ENCODE measurements around the gene OLIG1. TPM values are rescaled to one million over a fixed set of nuclear protein-coding genes. Genes with fewer than 3 reads are reported as not detected.

The OLIG1 gene
- total RNA-seq, 1 donor from 2014 or later = not detected

DNA sequence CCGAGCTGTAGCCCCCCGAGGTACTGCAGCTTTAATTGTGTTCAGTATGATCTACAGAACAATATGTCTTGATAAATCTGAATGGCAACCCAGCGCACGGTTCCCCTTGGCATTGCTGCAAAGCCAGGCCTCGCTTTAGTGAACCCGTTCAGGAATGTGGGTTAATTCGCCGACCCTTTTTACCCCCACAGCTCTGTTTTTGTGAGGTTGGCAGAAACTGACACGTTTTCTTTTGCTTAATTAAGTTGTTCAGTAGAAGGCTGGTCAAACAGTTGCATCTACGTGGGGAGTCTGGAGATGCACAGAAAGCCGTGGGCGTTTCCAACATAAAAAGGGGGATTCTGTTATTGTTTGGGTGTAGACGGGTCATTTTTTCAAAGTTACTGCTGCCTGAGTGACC is 43.2 kb downstream of the OLIG1 start:
- Histone ChIP-seq H3K27me3 (peaks cover 9% of the 10 kb centered on the region), H3K27ac (no peak overlapping the region), H3K4me3 (no peak overlapping the region), H3K9me3 (no peaks in the 10 kb centered on the region), H3K36me3 (no peaks in the 10 kb centered on the region), H3K4me1 (no peaks in the 10 kb centered on the region)
- intact Hi-C loops (cut with DNase I) = no loop called here
- DNase-seq (ENCODE audit: low spot score in 2 of 2) = no peak
- TF ChIP-seq, protein P1, sequence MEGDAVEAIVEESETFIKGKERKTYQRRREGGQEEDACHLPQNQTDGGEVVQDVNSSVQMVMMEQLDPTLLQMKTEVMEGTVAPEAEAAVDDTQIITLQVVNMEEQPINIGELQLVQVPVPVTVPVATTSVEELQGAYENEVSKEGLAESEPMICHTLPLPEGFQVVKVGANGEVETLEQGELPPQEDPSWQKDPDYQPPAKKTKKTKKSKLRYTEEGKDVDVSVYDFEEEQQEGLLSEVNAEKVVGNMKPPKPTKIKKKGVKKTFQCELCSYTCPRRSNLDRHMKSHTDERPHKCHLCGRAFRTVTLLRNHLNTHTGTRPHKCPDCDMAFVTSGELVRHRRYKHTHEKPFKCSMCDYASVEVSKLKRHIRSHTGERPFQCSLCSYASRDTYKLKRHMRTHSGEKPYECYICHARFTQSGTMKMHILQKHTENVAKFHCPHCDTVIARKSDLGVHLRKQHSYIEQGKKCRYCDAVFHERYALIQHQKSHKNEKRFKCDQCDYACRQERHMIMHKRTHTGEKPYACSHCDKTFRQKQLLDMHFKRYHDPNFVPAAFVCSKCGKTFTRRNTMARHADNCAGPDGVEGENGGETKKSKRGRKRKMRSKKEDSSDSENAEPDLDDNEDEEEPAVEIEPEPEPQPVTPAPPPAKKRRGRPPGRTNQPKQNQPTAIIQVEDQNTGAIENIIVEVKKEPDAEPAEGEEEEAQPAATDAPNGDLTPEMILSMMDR (IDR thresholded peaks at IDR 0.05) = no peak

DNA sequence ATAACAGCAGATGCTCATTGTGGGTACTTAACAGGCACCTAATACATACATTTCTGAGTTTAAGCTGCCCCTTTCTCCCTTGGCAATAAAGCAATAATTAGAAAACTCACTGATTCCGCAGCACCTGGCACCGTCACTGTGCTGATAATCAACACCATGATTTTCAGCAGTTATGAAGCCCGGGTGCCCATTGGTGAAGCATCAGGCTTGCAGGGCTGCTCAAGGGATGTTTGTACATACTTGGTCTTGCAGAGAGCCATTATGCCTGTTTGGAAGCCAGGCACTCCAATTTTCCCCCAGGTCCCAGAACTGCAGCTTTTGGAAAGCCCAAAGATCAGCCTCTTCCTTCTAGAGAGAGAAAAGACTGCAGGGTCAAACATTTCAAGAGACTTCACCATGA is 44.3 kb downstream of the OLIG1 start:
- intact Hi-C loops (cut with DNase I) = no loop called here
- Histone ChIP-seq H3K4me1 (no peaks in the 10 kb centered on the region), H3K36me3 (no peaks in the 10 kb centered on the region), H3K27me3 (peaks cover 9% of the 10 kb centered on the region), H3K9me3 (no peaks in the 10 kb centered on the region), H3K27ac (no peak overlapping the region), H3K4me3 (no peak overlapping the region)
- TF ChIP-seq, protein P1 (IDR thresholded peaks at IDR 0.05) = no peak
- DNase-seq (ENCODE audit: low spot score in 2 of 2) = no peak

DNA sequence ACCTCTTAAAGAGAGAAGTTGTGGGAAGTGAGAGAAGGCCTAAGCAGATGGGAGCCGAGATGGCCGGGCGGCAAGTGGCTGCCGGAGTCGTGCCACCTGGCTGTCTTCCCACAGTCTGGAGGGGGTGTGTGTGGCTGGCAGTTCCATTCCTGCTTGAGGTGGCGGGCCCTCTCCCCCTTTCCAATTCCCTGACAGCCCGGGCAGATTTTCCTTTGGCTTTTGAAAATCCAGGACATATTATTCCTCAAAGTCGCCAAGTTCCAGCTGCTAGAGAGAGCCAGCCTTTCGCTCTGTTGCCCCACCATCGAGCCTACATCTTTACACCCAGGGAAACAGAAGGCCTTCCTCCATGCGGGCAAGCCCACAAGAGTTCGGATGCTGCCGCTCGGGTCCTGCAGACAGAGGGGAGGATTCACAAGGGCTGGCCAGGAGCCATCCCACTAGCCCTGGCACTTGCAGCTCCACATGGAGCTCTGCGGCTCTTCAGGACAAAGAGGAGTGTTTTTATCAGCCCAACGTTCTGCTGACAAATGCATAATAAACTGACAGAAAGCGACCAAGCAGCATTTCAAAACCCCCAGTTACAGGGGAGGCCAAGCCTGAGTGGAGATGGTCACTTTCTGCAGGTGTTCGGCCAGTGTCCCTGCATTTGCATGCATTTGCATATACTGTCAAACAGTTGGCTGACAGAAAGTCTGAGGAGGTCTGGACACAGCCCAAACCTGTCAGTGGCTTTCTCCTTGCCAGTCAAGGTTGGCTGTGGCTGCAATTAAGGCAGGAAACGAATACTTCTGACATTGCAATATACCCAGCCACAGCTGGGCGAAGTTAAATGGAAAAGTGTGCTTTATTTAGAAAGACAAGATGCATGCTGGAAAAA is 45.9 kb downstream of the OLIG1 start:
- no peaks in the 10 kb centered on the region for H3K27me3 ChIP-seq
- intact Hi-C loops (cut with DNase I) = no loop called here

DNA sequence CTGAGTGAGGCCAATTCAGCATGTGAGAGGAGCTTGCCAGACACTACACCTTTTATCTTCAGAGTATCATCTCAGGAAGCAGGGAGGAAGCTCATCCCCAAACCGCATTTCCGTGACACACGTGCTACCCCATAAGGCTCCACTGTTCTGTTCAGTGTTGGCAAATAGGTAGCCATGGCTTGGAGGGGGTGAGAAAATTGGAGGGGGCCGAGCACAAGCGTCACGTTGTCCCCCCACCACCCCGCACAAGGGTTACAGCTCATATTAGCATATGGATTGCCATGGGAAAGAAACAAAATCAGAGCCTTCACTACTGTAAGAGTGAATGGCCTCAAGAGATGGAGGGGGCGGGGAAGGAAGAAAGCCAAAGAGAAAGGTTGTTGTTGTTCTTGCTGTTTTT is 46.7 kb downstream of the OLIG1 start:
- Histone ChIP-seq H3K27ac (no peak overlapping the region), H3K4me1 (no peaks in the 10 kb centered on the region), H3K27me3 (no peaks in the 10 kb centered on the region), H3K9me3 (no peaks in the 10 kb centered on the region), H3K4me3 (no peak overlapping the region), H3K36me3 (no peaks in the 10 kb centered on the region)
- no peak for DNase-seq (ENCODE audit: low spot score in 2 of 2)
- intact Hi-C loops (cut with DNase I) = no loop called here
- TF ChIP-seq, protein P1 (IDR thresholded peaks at IDR 0.05) = no peak

More for the DNA sequence above, 45.9 kb downstream of the OLIG1 start:
- H3K4me3 ChIP-seq = no peak overlapping the region
- no peak overlapping the region for H3K27ac ChIP-seq
- H3K36me3 ChIP-seq = no peaks in the 10 kb centered on the region
- no peak for DNase-seq (ENCODE audit: low spot score in 2 of 2)
- no peaks in the 10 kb centered on the region for H3K4me1 ChIP-seq
- TF ChIP-seq, protein P1 (IDR thresholded peaks at IDR 0.05) = no peak
- no peaks in the 10 kb centered on the region for H3K9me3 ChIP-seq

- no peak overlapping the region for H3K27ac ChIP-seq
- no peaks in the 10 kb centered on the region for H3K36me3 ChIP-seq
- TF ChIP-seq, protein P1 (IDR thresholded peaks at IDR 0.05) = no peak
- H3K9me3 ChIP-seq = no peaks in the 10 kb centered on the region
- no peak for DNase-seq (ENCODE audit: low spot score in 2 of 2)
- H3K4me1 ChIP-seq = no peaks in the 10 kb centered on the region
- no peaks in the 10 kb centered on the region for H3K27me3 ChIP-seq
- intact Hi-C loops (cut with DNase I) = no loop called here
- H3K4me3 ChIP-seq = no peak overlapping the region
Observed at GRCh38 chr21:33117101-33117888, 47.4 kb downstream of the OLIG1 start.

Other genes starting within 250 kb of the OLIG1 start
- gene OLIG2, start 44.2 kb upstream of the OLIG1 start, total RNA-seq = not detected
- 30.3 TPM for gene IFNAR2, start 159.8 kb downstream of the OLIG1 start, total RNA-seq
- 39.1 TPM for gene IL10RB, start 196.2 kb downstream of the OLIG1 start, total RNA-seq